HepG2 (cell line): ENCODE measurements around the gene HTR1D. TPM values are rescaled to one million over a fixed set of nuclear protein-coding genes. Genes with fewer than 3 reads are reported as not detected.

Source experiments
- AGO1 ChIP-seq: fragments of 200-400 bp; formaldehyde crosslinking; IDR thresholded peaks from 2 replicates; pipeline ENCODE4 v1.6.1; 2017; ENCODE audit warnings: mild to moderate bottlenecking, low read depth, low read length, moderate library complexity; ENCODE audit not compliant: poor library complexity, severe bottlenecking
- ETV6 ChIP-seq: sonication (generic); formaldehyde crosslinking; conservative IDR thresholded peaks from 2 replicates; pipeline ENCODE4 v1.4.0; 2020; ENCODE audit warnings: missing genetic modification reagents
- HDAC1 ChIP-seq: sonication (generic); formaldehyde crosslinking; IDR thresholded peaks from 2 replicates; pipeline ENCODE4 v1.5.1; 2020; ENCODE audit warnings: mild to moderate bottlenecking, missing genetic modification reagents
- KLF15 ChIP-seq: sonication (generic); formaldehyde crosslinking; IDR thresholded peaks from 2 replicates; pipeline ENCODE4 v1.8.1; 2023; ENCODE audit warnings: borderline replicate concordance, mild to moderate bottlenecking, inconsistent platforms, missing genetic modification reagents, mixed read lengths
- KMT2B ChIP-seq: IDR thresholded peaks from 2 replicates; pipeline ENCODE4 v1.6.1; 2016; ENCODE audit warnings: missing genetic modification reagents, missing compliant biosample characterization
- MXI1 ChIP-seq: IDR thresholded peaks from 3 replicates; pipeline ENCODE4 v1.6.1; 2012; ENCODE audit warnings: low read depth, low read length, inconsistent platforms, borderline replicate concordance
- NPAS2 ChIP-seq: sonication (generic); formaldehyde crosslinking; IDR thresholded peaks from 2 replicates; pipeline ENCODE4 v1.8.0; 2022; ENCODE audit warnings: mild to moderate bottlenecking, missing genetic modification reagents, borderline replicate concordance
- NR2F2 ChIP-seq: IDR thresholded peaks from 2 replicates; pipeline ENCODE4 v1.6.1; 2012; ENCODE audit warnings: low read depth, inconsistent platforms, borderline replicate concordance
- PCBP2 ChIP-seq: fragments of 200-400 bp; formaldehyde crosslinking; optimal IDR thresholded peaks from 2 replicates; pipeline ENCODE3; 2018; ENCODE audit warnings: low read length, low read depth; ENCODE audit not compliant: poor library complexity, severe bottlenecking
- RORA ChIP-seq: sonication (generic); formaldehyde crosslinking; IDR thresholded peaks from 2 replicates; pipeline ENCODE4 v1.5.0; 2020; ENCODE audit warnings: mild to moderate bottlenecking, missing genetic modification reagents, moderate library complexity
- THYN1 ChIP-seq: sonication (generic); formaldehyde crosslinking; IDR thresholded peaks from 2 replicates; pipeline ENCODE4 v1.8.1; 2023; ENCODE audit warnings: low read depth, mild to moderate bottlenecking, moderate library complexity, missing genetic modification reagents, borderline replicate concordance
- YY1 ChIP-seq: IDR thresholded peaks from 2 replicates; pipeline ENCODE4 v1.6.1; 2011; ENCODE audit warnings: low read length, low read depth, moderate library complexity, mild to moderate bottlenecking; ENCODE audit not compliant: insufficient read depth, insufficient replicate concordance
- ZNF260 ChIP-seq: sonication (generic); formaldehyde crosslinking; IDR thresholded peaks from 2 replicates; pipeline ENCODE4 v1.4.0; 2020; ENCODE audit warnings: missing genetic modification reagents, low read depth, mild to moderate bottlenecking, borderline replicate concordance
- ZNF383 ChIP-seq: sonication (generic); formaldehyde crosslinking; IDR thresholded peaks from 2 replicates; pipeline ENCODE4 v1.4.0; 2020; ENCODE audit warnings: missing genetic modification reagents, mild to moderate bottlenecking, borderline replicate concordance
- ZNF510 ChIP-seq: sonication (generic); formaldehyde crosslinking; IDR thresholded peaks from 2 replicates; pipeline ENCODE4 v1.4.0; 2020; ENCODE audit warnings: low read depth, mild to moderate bottlenecking, missing genetic modification reagents
- ZNF619 ChIP-seq: sonication (generic); formaldehyde crosslinking; IDR thresholded peaks from 2 replicates; pipeline ENCODE4 v1.4.0; 2020; ENCODE audit warnings: mild to moderate bottlenecking, missing genetic modification reagents
- ZNF674 ChIP-seq: sonication (generic); formaldehyde crosslinking; IDR thresholded peaks from 2 replicates; pipeline ENCODE4 v1.5.0; 2020; ENCODE audit warnings: low read depth, mild to moderate bottlenecking, missing genetic modification reagents
- ZNF768 ChIP-seq: sonication (generic); formaldehyde crosslinking; IDR thresholded peaks from 2 replicates; pipeline ENCODE4 v1.4.0; 2020; ENCODE audit warnings: missing genetic modification reagents
- ZNF891 ChIP-seq: sonication (generic); formaldehyde crosslinking; IDR thresholded peaks from 2 replicates; pipeline ENCODE4 v1.5.0; 2020; ENCODE audit warnings: mild to moderate bottlenecking, missing genetic modification reagents
- polyA plus RNA-seq, 8 experiments: library from polyadenylated mRNA; depleted of rRNA in 3 of 8; stranded (reverse) in 7 of 8; unstranded in 1 of 8; fragments of >200 nt; fragmentation: Illumina TruSeq in 4 of 8; extraction: Trizol in 4 of 8; gene quantifications; 2 replicates each; pipeline versions ENCODE4 v1.2.1 to v1.2.3, GENCODE V29; 2011 to 2016; ENCODE audit warnings: low read depth in 4 of 8, missing spikeins in 1 of 8, mixed read lengths in 1 of 8; ENCODE audit not compliant: insufficient read depth in 1 of 8
- total RNA-seq, 5 experiments: library from RNA; depleted of rRNA; stranded (reverse); fragments of >200 nt; fragmentation: Illumina TruSeq; extraction: Trizol; gene quantifications; 2 replicates each; pipeline ENCODE4 v1.2.3, GENCODE V29; 2016; ENCODE audit warnings: low read depth in 1 of 5
- TF ChIP-seq, protein P1 (sequence below): sonication (generic); formaldehyde crosslinking; IDR thresholded peaks from 2 replicates; pipeline ENCODE4 v1.4.0; 2020; ENCODE audit warnings: missing genetic modification reagents
- TF ChIP-seq, protein P2 (sequence below): IDR thresholded peaks from 2 replicates; pipeline ENCODE4 v1.6.1; 2012; ENCODE audit warnings: inconsistent platforms
- TF ChIP-seq, protein P3 (sequence below): sonication (generic); formaldehyde crosslinking; IDR thresholded peaks from 2 replicates; pipeline ENCODE4 v1.8.1; 2022; ENCODE audit warnings: mild to moderate bottlenecking, missing genetic modification reagents

The HTR1D gene
- total and polyA plus RNA-seq, 2 of the 13 experiments (the other 11 are each of a cell fraction or from before 2014, with no cell fraction given) = 0.04 to 0.07 TPM

DNA sequence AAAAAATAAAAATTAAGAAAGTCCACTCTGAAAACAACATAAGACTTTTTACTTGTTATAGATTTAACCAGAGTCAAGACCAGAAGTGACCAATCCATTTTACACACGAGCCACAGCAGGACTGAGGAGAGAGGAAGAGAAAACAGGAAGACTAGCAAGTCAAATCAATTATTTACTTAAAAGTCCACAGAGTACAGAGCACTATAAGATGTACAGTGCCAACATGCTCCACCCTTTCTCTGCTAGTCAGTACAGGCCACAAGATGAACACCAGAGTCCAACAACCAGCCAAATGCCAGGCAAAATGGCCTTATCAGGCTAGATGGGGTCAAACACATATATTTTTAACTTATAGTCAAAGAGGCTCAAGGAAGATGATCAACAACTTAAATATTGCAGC, 68.2 kb downstream of the HTR1D start (continued):
- TF ChIP-seq, protein P1, sequence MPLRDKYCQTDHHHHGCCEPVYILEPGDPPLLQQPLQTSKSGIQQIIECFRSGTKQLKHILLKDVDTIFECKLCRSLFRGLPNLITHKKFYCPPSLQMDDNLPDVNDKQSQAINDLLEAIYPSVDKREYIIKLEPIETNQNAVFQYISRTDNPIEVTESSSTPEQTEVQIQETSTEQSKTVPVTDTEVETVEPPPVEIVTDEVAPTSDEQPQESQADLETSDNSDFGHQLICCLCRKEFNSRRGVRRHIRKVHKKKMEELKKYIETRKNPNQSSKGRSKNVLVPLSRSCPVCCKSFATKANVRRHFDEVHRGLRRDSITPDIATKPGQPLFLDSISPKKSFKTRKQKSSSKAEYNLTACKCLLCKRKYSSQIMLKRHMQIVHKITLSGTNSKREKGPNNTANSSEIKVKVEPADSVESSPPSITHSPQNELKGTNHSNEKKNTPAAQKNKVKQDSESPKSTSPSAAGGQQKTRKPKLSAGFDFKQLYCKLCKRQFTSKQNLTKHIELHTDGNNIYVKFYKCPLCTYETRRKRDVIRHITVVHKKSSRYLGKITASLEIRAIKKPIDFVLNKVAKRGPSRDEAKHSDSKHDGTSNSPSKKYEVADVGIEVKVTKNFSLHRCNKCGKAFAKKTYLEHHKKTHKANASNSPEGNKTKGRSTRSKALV (CRISPR knock-in tag) = no peak
- TF ChIP-seq, protein P2, sequence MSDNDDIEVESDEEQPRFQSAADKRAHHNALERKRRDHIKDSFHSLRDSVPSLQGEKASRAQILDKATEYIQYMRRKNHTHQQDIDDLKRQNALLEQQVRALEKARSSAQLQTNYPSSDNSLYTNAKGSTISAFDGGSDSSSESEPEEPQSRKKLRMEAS = no peak
- TF ChIP-seq RORA (CRISPR knock-in tag) = no peak
- no peak for TF ChIP-seq AGO1
- no peak for TF ChIP-seq ZNF260
- peak; percentile 51; the same call in 1 of the 2 replicates for TF ChIP-seq HDAC1
- no peak for TF ChIP-seq ZNF891
- TF ChIP-seq ZNF383 = no peak
- no peak for TF ChIP-seq PCBP2
- TF ChIP-seq ZNF510 = no peak
- TF ChIP-seq, protein P3, sequence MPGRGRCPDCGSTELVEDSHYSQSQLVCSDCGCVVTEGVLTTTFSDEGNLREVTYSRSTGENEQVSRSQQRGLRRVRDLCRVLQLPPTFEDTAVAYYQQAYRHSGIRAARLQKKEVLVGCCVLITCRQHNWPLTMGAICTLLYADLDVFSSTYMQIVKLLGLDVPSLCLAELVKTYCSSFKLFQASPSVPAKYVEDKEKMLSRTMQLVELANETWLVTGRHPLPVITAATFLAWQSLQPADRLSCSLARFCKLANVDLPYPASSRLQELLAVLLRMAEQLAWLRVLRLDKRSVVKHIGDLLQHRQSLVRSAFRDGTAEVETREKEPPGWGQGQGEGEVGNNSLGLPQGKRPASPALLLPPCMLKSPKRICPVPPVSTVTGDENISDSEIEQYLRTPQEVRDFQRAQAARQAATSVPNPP (CRISPR knock-in tag) = no peak
- TF ChIP-seq ETV6 = no peak
- TF ChIP-seq NPAS2 (CRISPR knock-in tag) = no peak
- TF ChIP-seq MXI1 = no peak
- TF ChIP-seq KLF15 = no peak
- TF ChIP-seq NR2F2 = no peak
- no peak for TF ChIP-seq ZNF619 (CRISPR knock-in tag)
- TF ChIP-seq THYN1 (CRISPR knock-in tag) = no peak
- no peak for TF ChIP-seq ZNF674 (CRISPR knock-in tag)
- no peak for TF ChIP-seq YY1
- no peak for TF ChIP-seq ZNF768 (CRISPR knock-in tag)
- 0 out of 2 replicates have a peak, but pooled peaks have one; percentile 41 for TF ChIP-seq KMT2B (CRISPR knock-in tag)
